GM21515 (cell line): ENCODE results near the gene KHDC4.
A peak's percentile ranks its signal among the peaks of the same experiment; 100 is the strongest.

ENCODE experiments used
- ATAC-seq: cut with Tn5 transposase; IDR thresholded peaks from one replicate; pipeline ENCODE4 v1.9.1; 2021; ENCODE audit not compliant: unreplicated experiment

KHDC4 gene

DNA sequence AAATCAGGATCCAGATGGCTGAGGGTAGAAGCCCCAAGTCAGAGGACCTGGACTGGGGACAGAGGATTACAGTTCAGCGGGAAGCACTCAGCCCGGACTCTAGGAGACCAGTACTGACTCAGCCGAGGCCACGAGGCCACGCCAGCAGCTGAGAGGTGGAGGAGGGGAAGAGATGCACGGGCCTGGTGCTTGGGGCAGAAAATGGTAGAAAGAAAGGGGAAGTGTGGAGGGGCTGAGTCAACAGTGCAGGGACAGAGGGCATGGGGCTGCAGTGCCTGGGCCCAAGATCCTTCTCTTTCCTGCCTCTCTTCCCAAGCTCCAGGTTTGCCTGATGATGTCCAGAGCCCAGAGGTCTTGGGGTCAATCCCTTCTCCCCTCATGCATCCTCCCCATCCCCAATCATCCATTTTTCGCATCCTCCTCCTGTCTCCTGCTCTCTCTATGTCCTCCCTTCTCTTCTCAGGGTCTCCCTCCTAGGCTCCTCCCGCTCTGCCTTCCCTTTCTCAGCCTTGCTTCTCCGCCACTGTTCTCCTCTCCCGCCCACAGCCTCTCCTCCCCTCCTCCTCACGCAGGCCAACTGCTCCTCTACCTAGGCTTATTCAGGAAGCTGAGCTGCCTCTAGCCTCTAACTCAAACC lies 36.4 kb upstream of the KHDC4 start:
- ATAC-seq = no peak

DNA sequence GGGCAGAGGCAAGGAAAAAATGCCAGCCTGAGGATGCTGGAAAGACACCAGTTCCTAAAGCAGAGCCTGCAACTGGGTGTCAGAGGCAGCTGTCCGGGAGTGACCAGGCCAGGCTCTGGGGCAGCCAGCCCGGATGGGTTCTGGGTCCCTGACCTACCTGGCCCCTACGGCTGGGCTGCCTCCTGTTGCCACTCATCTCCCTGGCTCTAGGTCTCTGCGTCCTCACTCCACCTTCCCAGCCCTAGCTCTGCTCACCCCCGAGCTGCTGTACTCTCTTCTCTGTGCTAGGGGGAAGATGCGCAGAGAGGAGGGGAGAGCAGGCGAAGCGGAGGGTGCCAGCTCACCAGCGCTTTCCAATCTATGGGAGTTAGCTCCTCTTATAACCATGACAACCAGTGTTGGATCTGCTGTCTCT lies 35.2 kb upstream of the KHDC4 start:
- ATAC-seq = no peak

DNA sequence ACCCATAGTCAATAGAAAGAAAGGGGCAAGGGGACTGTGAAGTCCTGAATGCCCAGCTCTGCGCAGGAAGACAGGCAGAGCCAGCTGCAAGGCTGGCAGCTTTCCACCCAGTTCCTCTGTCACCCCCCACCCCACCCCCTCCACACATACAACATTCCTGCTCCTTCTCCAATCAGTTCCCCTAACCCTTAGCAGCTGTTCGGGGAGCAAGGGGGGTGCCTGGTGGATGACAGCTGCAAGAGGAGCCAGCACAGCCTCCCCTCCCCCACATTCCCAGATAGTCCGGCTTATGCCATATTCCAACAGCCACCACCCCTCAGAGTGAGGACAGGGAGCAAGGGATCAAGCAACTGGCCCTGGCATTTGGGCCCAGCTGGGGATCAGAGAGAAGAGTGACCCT lies 34.5 kb upstream of the KHDC4 start:
- ATAC-seq = no peak

DNA sequence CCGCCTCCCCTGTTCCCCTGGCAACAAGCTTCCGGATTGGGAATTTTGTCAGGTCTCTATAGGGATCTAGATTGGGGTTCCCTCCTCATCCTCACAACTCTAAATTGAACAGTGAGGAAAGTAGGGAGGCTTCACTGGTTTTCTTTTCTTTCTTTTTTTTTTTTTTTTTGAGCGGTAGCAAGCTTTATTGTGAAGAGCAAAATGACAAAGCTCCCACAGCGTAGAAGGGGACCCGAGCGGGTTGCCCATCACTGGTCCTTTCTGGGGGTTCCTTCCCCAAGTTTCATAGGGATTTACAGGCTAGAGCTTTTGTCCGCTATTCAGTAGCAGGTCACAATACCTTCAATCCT lies 33.8 kb upstream of the KHDC4 start:
- ATAC-seq = no peak

DNA sequence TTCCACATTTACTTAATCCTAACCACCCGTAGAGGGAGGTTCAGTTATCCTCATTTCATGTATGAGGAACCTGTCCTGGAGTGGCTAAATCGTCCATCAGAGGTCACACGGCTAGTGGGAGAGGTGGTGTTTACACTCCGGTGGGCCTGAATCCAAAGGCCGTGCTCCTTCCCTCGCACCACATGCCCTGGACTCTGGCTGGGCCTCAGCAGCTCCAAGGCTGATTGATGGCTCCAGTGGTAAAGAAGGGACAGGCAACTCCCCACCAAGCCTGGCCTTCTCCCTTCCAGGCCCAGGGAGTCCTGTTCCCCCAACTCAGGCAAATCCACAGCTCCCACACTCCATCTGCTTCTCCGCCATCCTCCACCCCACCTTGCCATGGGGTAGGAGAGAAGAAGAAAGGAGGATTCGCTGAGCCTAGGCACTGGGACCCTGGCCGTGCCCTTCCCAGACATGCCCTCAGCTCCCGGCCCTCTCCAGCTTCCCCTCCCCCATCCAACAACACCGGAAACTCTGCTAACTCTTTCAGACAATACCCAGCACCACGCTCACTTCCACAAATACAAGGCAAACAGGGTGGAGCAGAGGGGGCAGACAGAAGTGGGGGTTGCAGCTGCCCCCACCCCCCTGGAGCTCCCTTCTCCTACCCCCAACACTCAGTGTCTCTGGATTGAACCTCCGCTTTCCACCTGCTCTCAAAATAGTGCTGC lies 33.3 kb upstream of the KHDC4 start:
- ATAC-seq = no peak

DNA sequence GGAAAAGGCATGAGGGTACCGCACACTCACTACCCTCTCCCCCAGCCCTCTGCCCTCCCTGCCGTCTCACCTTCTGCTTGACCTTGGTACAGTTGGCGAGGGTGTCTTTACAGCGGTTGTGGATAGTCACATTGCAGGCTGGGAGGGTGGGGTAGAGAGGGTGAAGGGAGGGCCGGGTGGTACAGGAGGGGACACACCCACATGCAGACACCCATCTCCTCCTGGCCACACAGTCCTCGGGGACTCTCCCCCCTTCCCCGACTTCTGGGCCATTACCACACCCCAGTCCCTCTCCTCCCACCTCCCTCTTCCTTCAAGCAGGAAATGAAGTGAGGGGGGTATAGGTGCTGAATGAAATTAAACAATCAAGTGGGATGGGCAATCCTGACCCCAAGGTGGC lies 32.5 kb upstream of the KHDC4 start:
- ATAC-seq = no peak

DNA sequence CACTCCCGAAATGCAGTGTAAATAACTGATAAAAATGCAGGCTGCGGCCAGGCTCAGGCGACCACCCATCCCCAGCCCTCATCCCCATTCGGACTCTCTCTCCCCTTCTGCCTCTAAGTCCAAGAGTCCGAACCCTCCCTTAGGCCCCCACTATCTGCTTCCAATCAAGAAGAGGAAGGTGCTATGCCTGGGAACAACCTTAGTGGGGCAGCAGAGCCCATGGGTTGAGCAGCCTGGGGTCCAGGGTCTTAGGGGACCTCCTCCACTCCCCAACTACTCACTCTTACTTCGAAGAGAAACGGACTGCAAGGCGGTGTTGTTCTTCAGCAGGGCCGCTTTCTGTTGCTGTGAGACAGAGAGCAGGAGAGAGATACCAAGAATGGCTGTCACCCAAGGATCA lies 31.9 kb upstream of the KHDC4 start:
- no peak for ATAC-seq

DNA sequence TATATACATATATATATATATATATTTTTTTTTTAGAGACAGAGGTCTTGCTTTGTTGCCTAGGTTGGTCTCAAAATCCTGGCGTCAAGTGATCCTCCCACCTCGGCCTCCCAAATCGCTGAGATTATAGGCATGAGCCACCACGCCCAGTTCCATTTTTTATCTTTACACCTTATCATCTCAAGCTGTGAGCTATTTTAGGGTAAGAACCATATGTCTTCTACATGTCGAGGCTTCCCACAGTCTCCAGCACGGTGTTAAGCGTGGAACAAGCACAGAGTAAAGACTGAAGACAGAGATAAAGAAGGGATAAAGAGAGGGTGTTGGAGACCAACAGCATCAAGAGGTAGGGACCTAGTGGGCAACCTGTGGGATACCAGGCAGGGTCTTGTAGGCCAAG lies 30.0 kb upstream of the KHDC4 start:
- no peak for ATAC-seq

DNA sequence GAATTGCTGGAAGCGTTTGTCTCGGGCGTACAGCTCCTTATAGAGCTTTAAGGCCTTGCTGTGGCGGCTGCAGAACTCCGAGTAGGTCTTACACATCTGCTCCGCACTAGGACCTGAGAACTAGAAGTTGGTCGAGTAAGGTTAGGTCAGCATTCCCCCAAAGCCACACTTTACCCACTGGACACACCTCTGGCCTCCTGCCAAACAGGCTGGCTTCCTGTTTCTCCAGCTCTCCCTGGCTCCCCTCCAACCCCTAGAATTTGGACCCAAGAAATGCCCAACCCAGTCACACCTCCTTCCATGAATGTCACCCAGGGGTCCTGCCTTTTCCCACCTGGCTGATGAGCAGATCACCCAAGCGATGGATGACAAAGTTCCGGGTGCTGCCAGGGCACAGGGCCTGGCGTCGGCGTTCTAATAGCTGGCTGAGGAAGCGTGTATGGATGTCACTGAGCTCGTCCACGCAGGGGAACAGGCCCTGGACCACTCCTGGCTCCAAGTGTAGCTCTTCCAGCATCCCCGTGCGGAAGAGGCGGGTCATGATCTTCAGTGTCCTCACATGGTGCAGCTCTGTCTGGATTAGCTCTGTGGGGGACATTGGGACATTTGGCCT lies 28.5 kb upstream of the KHDC4 start:
- ATAC-seq = no peak

DNA sequence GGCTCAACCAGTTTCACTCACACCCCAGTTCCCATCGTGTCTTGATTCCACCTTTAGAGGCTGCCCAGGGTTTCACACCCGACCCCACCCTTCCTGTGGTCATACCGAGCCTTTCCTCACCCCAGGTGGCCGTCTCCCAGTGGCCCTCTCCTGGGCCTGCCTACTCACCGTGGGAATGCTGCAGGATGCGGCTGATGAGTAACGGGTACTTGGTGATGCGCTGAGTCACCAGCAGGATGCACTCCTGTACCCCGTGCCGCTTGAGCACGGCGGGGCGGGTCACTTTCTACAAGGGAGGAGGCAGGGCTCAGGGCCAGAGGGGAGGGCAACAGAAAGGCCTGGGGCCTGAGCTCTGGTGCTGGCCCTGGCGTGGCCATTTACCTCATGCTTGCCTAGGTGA lies 27.7 kb upstream of the KHDC4 start:
- no peak for ATAC-seq

DNA sequence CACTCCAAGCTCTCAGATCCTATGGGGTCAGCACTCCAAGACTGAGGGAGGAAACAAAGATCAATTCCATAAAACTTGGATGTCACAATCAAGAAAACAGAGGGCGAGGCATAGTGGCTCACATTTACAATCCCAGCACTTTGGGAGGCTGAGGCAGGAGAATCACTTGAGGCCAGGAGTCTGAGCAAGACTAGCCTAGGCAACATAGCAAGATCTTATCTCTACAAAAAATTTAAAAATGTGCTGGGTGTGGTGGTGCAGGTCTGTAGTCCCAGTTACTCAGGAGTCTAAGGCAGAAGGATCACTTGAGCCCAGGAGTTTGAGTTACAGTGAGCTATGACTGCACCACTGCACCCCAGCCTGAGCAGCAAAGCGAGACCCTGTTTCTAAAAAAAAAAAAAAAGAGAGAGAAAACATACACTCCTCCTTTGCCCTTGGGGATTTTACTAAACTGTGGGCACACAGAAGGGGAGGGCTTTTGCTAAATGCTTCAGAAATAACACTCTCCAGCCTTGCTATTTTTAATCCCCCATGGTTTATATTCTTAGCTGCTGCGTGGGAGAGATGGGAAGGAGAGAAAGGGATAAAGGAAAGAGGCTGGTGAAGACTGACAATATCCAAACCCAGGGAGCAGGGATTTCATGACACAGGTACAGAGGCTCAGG lies 26.0 kb upstream of the KHDC4 start:
- no peak for ATAC-seq

DNA sequence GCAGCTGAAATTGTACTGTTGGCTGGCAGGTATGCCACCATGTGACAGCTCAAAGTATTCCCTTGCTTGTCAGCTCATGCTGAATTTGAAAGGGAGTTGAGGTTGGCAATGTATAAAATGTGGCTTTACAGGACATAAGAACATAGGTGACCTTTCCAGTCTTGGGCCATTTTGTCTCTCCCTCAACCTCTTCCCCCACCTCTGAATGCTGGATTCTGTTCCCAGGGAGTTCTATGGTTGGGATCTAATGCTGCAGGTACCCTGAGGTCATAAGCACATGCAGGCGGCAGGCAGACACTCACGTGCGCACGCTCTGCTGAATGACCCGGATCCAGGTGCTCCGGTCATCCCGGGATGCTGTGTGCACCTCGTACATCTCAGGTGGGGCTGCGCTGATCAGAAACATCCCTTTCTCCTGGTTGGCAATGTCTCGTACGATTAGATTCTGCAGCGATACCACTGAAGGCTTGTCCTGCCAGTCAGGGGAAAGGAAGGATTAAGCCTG lies 23.2 kb upstream of the KHDC4 start:
- ATAC-seq = no peak

DNA sequence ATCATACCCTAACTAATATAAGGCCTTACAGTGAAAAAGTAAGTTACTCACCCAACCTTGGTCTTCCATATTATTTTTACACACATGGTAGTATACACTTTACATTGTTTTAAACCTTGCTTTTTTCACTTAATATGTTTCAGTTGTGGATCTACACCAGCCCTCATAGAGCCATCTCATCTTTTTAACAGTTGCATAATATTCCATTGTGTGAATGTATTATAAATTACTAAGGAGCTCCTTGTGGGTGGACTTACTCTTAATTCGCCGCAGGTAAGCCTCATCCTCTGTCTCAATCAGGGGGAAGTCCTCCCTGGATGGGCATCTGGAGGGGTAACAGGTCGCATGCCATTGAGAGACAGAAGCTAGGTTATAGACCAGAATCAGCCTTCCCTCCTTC lies 20.4 kb upstream of the KHDC4 start:
- no peak for ATAC-seq

DNA sequence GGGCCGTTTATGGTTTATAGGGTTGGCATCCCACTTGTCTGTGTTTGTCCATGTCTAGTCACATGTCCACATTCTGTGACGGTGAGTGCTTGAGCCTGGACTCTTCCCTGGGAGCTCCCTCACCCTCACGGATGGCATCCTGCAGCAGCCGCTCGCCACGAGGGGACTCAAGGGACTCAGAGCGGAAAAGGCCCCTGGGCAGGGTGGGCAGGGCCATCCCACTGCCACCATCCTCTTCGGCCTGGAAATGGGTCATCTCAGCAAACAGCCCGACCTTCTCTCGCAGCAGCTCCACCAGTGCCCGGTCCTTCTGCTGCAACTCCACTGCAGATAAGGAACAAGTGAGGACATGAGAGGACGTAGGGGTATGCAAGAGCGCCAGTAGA lies 18.3 kb upstream of the KHDC4 start:
- ATAC-seq = no peak

DNA sequence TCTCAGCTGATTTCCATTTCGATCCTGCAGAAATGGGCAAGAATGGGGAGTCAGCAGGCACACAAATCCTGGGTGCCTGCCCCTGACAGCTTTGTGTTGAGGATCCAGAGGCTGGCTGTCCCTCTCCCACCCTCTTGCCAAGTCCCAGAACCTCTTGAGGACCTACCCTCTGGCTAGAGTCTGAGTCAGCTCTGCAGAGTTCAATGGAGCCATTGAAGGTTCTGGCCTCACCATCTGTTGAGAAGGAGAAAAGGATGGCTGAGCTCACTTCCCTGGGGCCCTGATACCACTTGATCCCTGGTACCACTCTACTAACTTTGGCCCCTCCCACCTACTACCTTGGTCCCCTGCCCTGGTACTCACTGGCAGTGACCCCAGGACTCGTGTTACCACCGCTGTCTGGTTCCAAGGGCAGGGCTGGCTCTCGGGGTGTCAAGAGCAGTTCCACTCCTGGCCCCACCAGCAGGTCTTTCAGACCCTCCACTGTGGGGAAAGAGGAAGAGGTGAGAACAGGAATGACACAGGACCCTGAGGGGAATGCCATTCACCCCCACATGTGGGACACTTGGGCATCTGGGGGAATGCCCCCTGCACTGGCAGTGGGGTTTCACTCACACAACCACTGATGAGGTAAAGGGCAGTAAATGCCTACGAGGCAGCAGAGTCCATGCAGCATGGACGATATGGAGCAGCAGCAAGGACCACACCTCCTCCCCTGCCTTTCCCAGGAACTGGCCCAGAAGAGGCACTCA lies 17.7 kb upstream of the KHDC4 start:
- no peak for ATAC-seq

DNA sequence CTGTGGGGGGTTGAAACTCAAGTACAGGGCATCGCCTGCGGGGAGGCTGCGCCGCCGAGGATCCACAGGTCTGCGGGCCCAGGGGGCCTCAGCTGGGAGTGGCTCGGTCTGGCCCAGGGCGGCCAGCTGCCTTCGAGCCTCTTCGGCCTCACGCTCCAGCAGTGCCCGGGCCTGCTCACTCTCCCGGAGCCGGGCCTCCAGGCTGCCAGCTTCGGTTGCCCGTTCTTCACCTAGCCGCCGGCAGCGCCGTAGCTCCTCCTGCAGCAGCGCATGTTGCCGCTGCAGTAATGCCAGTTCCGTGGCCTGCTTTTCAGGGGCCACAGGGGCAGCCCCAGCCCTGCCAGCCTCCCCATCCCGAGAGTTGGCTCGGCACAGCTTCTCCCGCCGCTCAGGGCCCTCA lies 16.6 kb upstream of the KHDC4 start:
- ATAC-seq = no peak

DNA sequence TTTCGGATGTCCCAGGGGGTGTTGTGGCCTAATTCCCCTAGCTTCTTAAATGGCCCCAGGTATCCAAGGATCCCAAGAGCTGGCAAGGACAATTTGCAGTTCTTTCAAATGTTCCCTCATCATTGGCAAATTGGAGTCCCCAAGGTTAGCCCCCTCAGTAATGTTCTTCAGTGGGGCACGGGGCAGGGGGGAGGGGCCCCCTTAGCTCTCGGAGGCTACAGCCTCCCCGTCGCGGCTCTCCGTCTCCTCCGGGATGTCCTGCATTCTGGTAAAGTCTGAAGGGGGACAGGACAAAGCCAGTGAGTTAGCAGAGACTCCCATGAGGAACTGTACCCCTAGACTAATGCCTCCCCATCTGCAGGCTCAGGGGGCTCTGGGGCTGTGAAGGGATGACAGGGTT lies 13.5 kb upstream of the KHDC4 start:
- ATAC-seq = no peak

DNA sequence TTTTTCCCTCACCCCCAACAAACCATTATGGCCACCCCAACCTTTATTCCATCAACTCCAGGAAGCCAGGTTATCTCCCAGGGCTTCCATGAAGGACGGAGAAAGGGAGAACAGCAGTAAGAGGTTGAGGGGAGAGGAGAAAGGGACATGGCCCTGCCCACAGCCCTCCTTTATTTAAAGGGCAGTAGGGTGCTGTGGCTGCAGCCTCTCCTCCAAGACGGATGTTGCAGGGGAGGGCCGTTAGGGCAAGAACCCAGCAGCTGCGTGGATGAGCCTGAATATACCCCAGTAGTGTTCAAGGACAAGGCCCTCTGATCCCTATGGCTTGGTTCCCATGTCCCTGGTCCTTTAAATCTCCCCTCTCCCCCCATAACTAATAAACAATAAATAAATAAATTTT lies 13.1 kb upstream of the KHDC4 start:
- no peak for ATAC-seq

DNA sequence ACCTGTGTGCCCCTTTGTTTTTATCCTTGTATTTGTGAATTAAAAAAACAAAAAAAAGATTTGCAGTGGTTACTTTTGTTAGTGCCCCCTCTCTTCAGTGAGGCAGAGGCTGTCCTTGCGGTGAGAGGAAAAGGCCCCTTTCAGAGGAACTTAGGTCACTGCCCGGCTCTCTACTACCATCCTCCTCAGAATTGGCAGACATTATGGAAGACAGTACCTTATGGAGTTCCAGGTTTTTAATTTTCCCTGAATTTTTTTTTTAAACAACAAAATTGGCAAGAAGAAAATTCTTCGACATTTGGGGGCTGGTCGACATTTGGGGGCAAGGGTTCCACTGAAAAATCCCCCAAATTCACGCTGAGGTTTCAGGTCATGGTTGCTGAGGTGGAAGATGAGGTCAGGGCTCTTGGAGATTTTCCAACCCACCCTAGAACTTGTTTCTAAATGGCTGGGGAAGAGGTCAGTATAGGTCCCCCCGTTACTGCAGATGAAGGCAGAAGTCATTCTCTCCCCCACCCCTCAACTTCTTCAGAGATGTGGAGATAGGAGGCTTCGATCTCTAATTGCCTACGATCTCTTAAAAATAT lies 12.5 kb upstream of the KHDC4 start:
- peak; percentile 19 for ATAC-seq

DNA sequence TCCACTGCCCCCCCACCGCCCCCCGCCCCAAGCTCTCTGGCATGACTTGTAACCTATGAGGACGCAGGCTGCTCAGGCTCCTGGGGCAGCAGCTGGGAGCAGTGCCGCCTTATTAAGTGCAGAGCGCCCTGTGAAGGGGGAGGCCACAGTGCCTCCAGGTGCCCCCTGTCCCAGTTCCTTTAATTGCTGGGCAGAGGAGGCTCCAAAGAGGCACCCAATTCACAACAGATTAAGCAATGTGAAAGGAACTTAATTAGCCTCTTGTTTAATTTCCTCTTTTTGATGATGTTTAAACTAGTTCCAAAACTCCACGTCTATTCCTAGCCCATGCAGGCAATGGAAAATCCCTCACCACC lies 10.2 kb upstream of the KHDC4 start:
- no peak for ATAC-seq

DNA sequence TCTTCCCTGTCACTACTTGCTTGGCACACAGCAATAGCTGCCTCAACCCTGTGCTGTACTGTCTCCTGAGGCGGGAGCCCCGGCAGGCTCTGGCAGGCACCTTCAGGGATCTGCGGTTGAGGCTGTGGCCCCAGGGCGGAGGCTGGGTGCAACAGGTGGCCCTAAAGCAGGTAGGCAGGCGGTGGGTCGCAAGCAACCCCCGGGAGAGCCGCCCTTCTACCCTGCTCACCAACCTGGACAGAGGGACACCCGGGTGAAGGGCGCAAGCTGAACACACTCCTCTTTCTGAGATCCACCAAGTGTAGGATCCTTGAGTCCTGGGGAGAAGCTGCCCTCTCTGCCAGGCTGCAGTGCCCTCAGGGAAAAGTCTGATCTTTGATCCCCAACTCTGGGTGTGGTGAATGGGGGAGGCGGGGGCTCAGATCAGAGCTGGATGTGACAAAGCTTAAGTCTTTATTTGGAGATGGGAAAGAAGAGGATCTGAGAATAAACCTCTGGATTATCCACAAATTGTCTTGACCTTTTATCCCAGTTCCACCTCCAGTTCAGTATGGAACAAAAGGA lies 8.4 kb upstream of the KHDC4 start:
- ATAC-seq = no peak
